Vagina (tissue), 2 donors: ENCODE data around the gene TASP1.

Experiments
- POLR2A ChIP-seq, 2 donors: fragments of 450-650 bp; IDR thresholded peaks; one replicate each; pipeline ENCODE4 v1.6.1; 2017; ENCODE audit warnings: antibody characterized with exemption in 2 of 2, mild to moderate bottlenecking in 2 of 2, moderate library complexity in 2 of 2
- TF ChIP-seq, protein P1 (sequence below), 3 experiments: fragments of 450-650 bp in 2 of 3; fragments of 200-600 bp in 1 of 3; sonication (generic) in 1 of 3; IDR thresholded peaks; one replicate each; pipeline ENCODE4 v1.5.1; 2017 to 2019; ENCODE audit warnings: antibody characterized with exemption in 3 of 3, mild to moderate bottlenecking in 2 of 3, moderate library complexity in 2 of 3

DNA sequence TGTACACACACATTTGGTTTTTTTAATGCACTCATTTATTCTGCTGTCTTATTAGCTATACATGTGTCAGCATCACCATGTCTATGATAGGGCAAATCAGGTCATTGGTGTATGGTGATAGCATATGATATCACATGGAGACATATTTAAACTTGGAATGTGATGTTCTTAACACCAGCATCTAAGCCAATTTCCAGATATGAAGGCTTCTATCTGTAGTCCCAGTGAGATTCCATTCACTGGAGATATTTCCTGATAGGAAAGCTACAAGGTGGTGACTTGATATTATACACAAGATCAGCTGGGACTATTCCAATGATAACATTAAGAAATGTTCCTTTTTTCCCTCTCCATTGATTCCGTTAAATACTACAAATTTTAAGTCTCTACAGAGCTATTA lies 89.3 kb downstream of the TASP1 start:
- no peak for TF ChIP-seq POLR2A (IDR thresholded peaks at IDR 0.05)
- TF ChIP-seq, protein P1, sequence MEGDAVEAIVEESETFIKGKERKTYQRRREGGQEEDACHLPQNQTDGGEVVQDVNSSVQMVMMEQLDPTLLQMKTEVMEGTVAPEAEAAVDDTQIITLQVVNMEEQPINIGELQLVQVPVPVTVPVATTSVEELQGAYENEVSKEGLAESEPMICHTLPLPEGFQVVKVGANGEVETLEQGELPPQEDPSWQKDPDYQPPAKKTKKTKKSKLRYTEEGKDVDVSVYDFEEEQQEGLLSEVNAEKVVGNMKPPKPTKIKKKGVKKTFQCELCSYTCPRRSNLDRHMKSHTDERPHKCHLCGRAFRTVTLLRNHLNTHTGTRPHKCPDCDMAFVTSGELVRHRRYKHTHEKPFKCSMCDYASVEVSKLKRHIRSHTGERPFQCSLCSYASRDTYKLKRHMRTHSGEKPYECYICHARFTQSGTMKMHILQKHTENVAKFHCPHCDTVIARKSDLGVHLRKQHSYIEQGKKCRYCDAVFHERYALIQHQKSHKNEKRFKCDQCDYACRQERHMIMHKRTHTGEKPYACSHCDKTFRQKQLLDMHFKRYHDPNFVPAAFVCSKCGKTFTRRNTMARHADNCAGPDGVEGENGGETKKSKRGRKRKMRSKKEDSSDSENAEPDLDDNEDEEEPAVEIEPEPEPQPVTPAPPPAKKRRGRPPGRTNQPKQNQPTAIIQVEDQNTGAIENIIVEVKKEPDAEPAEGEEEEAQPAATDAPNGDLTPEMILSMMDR (IDR thresholded peaks at IDR 0.05), result no peak
